GM19463 (cell line): Measurements from ENCODE around the gene C11orf91.

Source experiments
- ATAC-seq: cut with Tn5 transposase; IDR thresholded peaks from one replicate; pipeline ENCODE4 v1.9.1; 2021; ENCODE audit warnings: mild to moderate bottlenecking, moderate library complexity; ENCODE audit not compliant: unreplicated experiment

C11orf91 gene

GRCh38 chr11:33698921-33699320 lies 1.7 kb downstream of the C11orf91 start:
- ATAC-seq: no peak

- ATAC-seq: no peak
These were observed 2.6 kb downstream of the C11orf91 start for GRCh38 chr11:33697997-33698396.

- ATAC-seq: no peak
These were observed 3.5 kb downstream of the C11orf91 start for GRCh38 chr11:33696931-33697638.

- no peak for ATAC-seq
These were observed 4.2 kb downstream of the C11orf91 start for GRCh38 chr11:33696411-33696810.

GRCh38 chr11:33695051-33695566 lies 5.5 kb downstream of the C11orf91 start:
- no peak for ATAC-seq

GRCh38 chr11:33694346-33695050 lies 6.1 kb downstream of the C11orf91 start:
- ATAC-seq: no peak

- no peak for ATAC-seq
These were observed 8.1 kb downstream of the C11orf91 start for GRCh38 chr11:33692541-33692940.

GRCh38 chr11:33692013-33692504 lies 8.6 kb downstream of the C11orf91 start:
- ATAC-seq: no peak

GRCh38 chr11:33691066-33691864 lies 9.4 kb downstream of the C11orf91 start:
- ATAC-seq: no peak

GRCh38 chr11:33690290-33691065 lies 10.1 kb downstream of the C11orf91 start:
- no peak for ATAC-seq

GRCh38 chr11:33689501-33689900 lies 11.1 kb downstream of the C11orf91 start:
- no peak for ATAC-seq

GRCh38 chr11:33689085-33689484 lies 11.5 kb downstream of the C11orf91 start:
- no peak for ATAC-seq

- ATAC-seq: peak; percentile 73
These were observed 12.7 kb downstream of the C11orf91 start for GRCh38 chr11:33687733-33688479.

GRCh38 chr11:33685082-33685481 lies 15.5 kb downstream of the C11orf91 start:
- no peak for ATAC-seq

GRCh38 chr11:33684003-33684706 lies 16.5 kb downstream of the C11orf91 start:
- ATAC-seq: no peak

GRCh38 chr11:33682446-33682845 lies 18.2 kb downstream of the C11orf91 start:
- ATAC-seq: no peak

GRCh38 chr11:33682019-33682418 lies 18.6 kb downstream of the C11orf91 start:
- ATAC-seq: no peak

- peak; percentile 51 for ATAC-seq
These were observed 22.0 kb downstream of the C11orf91 start for GRCh38 chr11:33678616-33679015.
